ENCODE results near the gene CTCF.

The CTCF gene

DNA sequence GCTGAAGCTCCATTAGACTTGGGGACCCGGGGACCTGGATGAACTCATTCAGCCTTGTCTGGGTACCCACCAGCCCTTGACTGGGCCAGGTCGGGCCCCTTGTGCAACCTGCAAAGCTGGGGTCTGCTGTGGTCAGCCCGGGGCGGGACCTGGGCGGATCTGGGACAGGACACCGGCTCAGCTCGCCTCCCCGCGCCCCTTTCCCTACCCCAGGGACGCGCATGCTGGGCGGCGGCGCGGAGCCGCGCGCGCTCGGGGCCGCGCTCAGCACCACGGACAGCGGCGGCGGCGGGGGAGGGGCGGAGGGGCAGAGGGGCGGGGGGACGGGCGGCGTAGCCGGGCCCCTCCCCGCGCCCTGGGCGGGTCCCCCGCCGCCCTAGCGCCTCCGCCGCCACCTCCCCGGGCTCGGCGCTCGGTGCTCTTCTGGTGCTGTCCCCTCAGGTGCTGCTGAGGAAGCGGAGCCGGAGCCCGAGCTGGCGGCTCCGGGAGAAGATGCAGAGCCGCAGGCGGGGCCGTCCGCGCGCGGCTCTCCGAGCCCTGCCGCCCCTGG, 90.3 kb downstream of the CTCF start:
- DNase-seq (ENCODE audit: low read depth, low spot score) = no peak

DNA sequence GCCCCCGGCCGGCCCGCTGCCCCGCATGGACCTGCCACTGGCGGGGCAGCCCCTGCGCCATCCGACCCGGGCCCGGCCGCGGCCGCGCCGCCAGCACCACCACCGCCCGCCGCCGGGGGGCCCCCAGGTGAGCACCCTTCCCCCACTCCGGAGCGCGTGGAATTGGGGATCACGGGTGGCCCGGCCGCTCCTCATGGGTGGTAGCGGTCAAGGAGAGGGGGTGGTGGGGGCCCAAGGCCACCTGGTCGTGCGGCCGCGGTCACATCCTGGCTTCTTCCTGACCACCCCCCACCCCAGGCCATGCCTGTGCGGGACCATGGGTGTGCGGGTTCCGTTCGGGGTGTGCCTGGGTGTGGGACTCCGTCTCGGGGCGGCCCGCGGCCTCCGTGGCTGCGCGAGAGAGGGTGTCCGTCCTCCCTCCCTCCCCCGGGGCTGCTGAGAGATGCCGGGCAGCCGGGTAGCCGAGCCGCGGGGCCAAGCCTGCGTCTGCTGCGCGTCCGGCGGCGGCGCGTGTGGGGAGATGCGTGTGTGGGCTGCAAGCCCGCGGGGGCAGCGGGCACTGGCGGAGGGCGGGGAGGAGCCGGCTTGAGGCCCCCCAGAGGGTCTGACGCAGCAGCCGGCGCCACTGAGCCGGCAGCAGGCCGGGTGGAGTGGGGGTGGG, 90.9 kb downstream of the CTCF start:
- DNase-seq (ENCODE audit: low read depth, low spot score) = no peak

GRCh38 chr16:67653789-67654402, 91.6 kb downstream of the CTCF start:
- DNase-seq (ENCODE audit: low read depth, low spot score) = no peak

DNA sequence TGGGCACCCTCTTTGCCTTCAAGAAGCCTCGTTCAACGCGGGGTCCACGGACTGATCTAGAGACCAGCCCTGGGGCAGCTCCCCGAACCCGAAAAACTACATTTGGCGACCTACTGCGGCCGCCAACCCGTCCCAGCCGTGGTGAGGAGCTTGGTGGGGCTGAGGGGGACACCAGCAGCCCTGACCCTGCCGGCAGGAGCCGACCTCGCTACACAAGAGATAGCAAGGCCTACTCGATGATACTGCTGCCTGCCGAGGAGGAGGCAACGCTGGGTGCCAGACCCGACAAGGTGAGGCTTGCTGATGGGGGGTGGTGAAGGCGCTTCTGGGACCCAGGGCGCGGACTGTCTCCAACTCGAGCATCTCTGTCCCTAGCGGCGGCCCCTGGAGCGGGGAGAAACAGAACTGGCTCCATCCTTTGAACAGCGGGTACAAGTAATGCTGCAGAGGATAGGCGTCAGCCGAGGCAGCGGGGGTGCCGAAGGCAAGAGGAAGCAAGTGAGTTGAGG, 92.1 kb downstream of the CTCF start:
- no peak for DNase-seq (ENCODE audit: low read depth, low spot score)

DNA sequence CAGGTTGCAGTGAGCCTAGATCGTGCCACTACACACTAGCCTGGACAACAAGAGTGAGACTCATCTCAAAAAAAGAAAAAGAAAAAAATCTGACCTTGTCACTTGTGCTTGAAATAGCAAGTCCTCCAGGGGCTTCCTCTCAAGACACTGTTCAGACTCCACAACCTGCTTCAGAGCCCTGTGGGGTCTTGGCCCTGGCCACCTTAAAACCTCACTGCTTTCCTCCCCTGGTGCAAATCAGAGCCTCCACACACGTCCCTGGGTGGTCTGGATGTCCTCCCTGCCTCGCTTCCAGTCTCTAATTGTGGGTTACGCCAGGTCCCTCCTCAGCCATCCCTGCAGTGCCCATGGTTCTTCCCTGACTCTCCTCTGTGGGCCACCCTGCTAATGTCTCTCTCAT, 93.0 kb downstream of the CTCF start:
- DNase-seq (ENCODE audit: low read depth, low spot score) = no peak

- DNase-seq (ENCODE audit: low read depth, low spot score) = no peak
These were observed 94.2 kb downstream of the CTCF start for GRCh38 chr16:67656344-67657016.

- DNase-seq (ENCODE audit: low read depth, low spot score) = no peak
These were observed 94.8 kb downstream of the CTCF start for GRCh38 chr16:67657017-67657608.

DNA sequence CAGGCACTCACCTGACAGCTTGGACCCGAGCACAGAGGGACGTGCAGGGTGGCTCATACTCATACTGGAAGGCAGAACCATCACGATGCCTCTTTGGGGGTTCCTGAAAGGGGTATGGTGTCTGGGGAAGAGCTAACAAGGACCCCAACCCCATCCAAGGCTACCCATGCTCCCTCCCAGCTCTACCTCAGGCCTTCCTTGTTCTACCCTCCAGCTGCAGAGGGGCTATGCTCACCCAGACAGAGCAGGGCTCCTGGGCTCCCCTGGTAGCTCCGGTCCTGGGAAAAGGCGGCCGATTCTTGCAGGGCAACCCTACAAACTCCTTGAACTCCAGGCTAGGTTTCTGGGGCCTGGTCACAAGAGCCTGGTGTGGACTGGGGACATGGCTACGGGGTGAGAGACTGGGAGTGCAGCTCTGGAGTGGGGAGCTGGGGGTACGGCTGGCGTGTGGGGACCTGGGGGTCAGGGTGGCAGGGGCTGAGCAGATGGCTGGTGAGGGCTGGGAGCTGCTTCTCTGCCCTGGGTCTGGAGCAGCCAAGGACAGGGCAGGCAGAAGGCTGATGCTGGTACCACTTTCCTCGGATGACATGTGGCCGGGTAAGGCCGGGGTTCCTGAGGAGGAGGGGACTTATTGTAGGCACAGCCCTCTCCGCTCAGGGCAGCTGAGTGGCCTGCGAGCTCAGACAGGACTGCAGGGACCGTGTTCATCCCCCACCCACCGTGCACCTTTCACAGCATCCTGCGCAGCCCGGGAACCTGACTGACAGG, 95.6 kb downstream of the CTCF start:
- no peak for DNase-seq (ENCODE audit: low read depth, low spot score)

DNA sequence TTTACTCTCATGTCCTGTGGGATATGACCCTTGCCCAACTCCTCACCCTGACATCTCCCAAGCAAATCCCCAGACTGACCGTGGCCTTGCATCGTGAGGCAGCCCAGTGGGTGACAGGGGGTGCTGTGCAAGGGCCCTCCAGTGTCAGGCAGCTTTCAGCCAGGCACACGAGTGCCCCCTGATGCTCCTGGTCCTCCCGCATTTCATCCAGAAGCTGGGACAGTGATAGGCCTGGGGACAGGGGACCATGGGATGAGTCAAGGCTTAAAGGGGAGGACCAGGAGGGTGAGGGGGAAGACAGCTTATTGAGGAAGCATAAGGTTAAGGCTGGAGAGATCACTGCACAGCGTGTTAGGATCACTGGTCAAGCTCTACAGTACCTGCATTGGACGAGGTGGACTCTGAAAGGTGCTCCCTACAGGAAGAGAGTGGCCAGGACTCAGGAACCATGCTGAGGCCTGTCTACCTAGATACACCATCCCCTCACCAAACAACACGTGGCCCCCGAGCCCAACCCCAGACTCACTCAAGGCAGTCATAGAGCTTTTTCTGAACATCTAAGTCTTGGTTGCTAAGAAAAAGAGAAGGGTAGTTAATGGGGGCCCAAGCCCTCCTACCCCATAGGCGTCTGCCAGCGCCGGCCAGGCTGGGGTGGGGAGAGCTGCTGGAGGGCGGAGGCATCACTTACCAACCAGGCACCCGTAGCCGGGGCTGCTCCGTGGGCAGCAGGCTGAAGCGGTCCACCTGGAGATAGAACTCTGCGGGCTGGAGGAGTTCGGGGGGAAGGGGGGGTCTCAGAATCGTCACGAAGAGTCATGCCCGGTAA, 96.7 kb downstream of the CTCF start:
- DNase-seq (ENCODE audit: low read depth, low spot score) = no peak

GRCh38 chr16:67659675-67660563, 97.6 kb downstream of the CTCF start, which contains the start of gene ACD:
TSS of gene ACD (minus strand) at chr16:67660260. CDS start at chr16:67660220, 40 bp downstream.
- DNase-seq (ENCODE audit: low read depth, low spot score) = peak; percentile 73

DNA sequence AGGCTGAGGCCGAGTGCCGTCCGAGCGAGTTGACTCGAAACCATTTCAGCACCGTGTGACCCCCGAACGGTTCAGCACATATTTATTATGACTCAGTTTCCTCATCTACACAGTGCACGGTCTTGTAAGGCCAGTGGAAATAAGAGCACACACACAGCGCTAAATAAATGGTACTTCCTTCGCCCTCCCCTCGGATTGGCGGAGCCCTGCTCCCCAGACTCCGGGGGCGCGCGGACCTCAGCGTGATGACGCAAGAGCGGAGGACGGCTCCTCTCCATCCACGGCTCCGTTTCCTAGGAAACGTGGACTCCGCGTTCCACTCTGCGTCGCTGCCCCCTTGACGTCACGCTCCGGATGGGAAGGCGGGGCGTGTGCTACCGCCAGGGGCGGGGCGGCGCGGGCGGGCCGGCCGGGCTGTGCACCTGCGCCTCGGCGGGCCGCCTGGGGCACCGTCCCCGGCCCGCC, 98.3 kb downstream of the CTCF start, which contains the start of gene PARD6A:
PARD6A (plus strand) TSS at position 397 of the 465 bp plus-strand sequence. CDS start 79 bp downstream, outside the sequence.
- DNase-seq (ENCODE audit: low read depth, low spot score) = peak; percentile 84

- no peak for DNase-seq (ENCODE audit: low read depth, low spot score)
These were observed 98.9 kb downstream of the CTCF start for GRCh38 chr16:67661101-67661761.

- no peak for DNase-seq (ENCODE audit: low read depth, low spot score)
These were observed 99.7 kb downstream of the CTCF start for GRCh38 chr16:67661886-67662652.

- DNase-seq (ENCODE audit: low read depth, low spot score) = no peak
These were observed 100.3 kb downstream of the CTCF start for GRCh38 chr16:67662653-67663010.

- no peak for DNase-seq (ENCODE audit: low read depth, low spot score)
These were observed 101.0 kb downstream of the CTCF start for GRCh38 chr16:67663151-67663876.

DNA sequence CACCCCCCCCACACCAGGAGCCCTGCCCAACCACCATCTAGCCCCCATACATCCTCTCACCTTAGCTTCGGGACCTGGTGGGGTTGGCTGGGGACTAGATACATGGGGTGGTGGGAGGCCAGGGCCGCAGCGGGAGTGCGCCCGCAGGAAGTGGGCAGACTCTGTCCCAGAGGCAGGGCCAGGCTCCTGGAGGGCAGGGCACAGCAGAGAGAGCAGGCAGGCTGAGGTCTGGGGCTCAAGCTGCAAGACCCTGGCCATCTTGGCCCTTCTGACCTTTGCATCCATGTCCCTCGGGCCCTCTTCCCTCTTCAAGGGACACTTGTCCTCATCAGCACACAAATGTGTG, 101.5 kb downstream of the CTCF start:
- DNase-seq (ENCODE audit: low read depth, low spot score) = no peak

DNA sequence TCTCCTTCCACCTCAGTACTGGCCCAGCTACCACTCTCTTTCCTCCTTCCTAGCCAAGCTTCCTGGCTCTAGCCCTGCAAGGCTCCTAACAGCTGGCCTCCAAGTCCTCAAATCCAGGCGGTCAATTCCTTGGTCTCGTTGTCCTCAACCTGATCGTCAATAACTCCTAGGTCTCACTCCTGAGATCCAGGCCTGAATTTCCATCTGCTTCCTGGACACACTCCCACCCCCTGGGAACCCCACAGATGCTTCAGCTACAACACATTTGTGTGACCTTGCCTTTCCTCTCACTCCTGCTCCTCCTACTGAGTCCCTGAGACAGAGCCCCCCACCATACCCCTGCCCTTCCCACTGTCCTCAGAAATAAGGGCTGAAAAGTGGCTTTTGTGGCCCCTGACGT, 101.9 kb downstream of the CTCF start:
- no peak for DNase-seq (ENCODE audit: low read depth, low spot score)

Measured in brain pericyte (primary cell).